Measurements from ENCODE around the gene FSCN2. TPM values are rescaled to one million over a fixed set of nuclear protein-coding genes. Genes with fewer than 3 reads are reported as not detected.

FSCN2 gene
- total and polyA plus RNA-seq, 10 of the 15 experiments (the other 5 are each of a cell fraction or from before 2014, with no cell fraction given), result 0.12 to 2.1 (median 0.65) TPM; not detected in 3

GRCh38 chr17:81516439-81516838 lies 11.7 kb upstream of the FSCN2 start (continued):
- no peak for TF ChIP-seq ZBTB4 (CRISPR knock-in tag; IDR thresholded peaks at IDR 0.05)

GRCh38 chr17:81517009-81517338 lies 11.2 kb upstream of the FSCN2 start:
- H3K9ac ChIP-seq (ENCODE audit: control insufficient read depth, insufficient read depth, low read length), result peak overlapping the region; percentile 87
- no TSS peak for BruUV-seq (replicated peaks)
- 0% methylated on average over 8 of the region's 9 CpGs for WGBS (ENCODE audit: insufficient coverage, insufficient replicate concordance, low lambda C conversion rate, missing lambda C conversion rate)
- H3K36me3 ChIP-seq (ENCODE audit: control insufficient read depth in 2 of 2, insufficient read depth in 2 of 2, low read length in 1 of 2), result peaks cover 0 to 2% of the 10 kb centered on the region in 2 experiments; a peak in 2 of 4 replicates
- H3K27ac ChIP-seq (ENCODE audit: control insufficient read depth, insufficient read depth), result peak overlapping the region; percentile 100
- CTCF ChIA-PET, result interaction anchor here (5.5 kb wide), 1 partner anchor 84 kb away, joined by 47 read pairs; no protein-coding TSS in a partner anchor
- H3K79me2 ChIP-seq (ENCODE audit: control insufficient read depth, insufficient read depth, low read length), result peaks cover 68% of the 10 kb centered on the region
- TF ChIP-seq MYC (IDR thresholded peaks at IDR 0.05; ENCODE audit: insufficient read depth, insufficient read length, insufficient replicate concordance, low read length, severe bottlenecking), result peak; percentile 0
- peak; percentile 24; the same call in 1 of the 2 replicates for TF ChIP-seq NR2F1 (conservative IDR thresholded peaks at IDR 0.05)
- TF ChIP-seq ATF3 (IDR thresholded peaks at IDR 0.05; ENCODE audit: borderline replicate concordance, extremely low read depth, low read depth, low read length), result peak; percentile 51; the same call in 1 of the 2 replicates
- TF ChIP-seq ZNF622 (IDR thresholded peaks at IDR 0.05), result no peak
- no peak for TF ChIP-seq FOXM1 (IDR thresholded peaks at IDR 0.05; ENCODE audit: low read depth, low read length)
- TF ChIP-seq CHD1 (IDR thresholded peaks at IDR 0.05; ENCODE audit: low read depth, low read length), result 0 out of 2 replicates have a peak, but pooled peaks have one; percentile 26
- TF ChIP-seq SMARCA5 (IDR thresholded peaks at IDR 0.05), result 0 out of 2 replicates have a peak, but pooled peaks have one; percentile 9
- no peaks in the 10 kb centered on the region; the same call in 2 of the 3 replicates for H3K9me3 ChIP-seq (replicated peaks; ENCODE audit: control insufficient read depth, insufficient read depth, low read length)
- SMC1A ChIA-PET (ENCODE audit: uncharacterized antibody, unreplicated experiment), result interaction anchor here (1.1 to 3.2 kb wide), 3 partner anchors 45 to 84 kb away, joined by 3 to 12 read pairs (median 4); no protein-coding TSS in a partner anchor
- no peaks in the 10 kb centered on the region for H3K27me3 ChIP-seq (replicated peaks in 1 of 2; ENCODE audit: control insufficient read depth in 2 of 2, insufficient read depth in 2 of 2, low read length in 1 of 2)
- H4K20me1 ChIP-seq (ENCODE audit: control insufficient read depth, insufficient read depth), result no peaks in the 10 kb centered on the region
- FAIRE-seq (no peak), ATAC-seq (no peak), DNase-seq (ENCODE audit: low read depth, low spot score) (no peak)
- in situ Hi-C loops (cut with MboI), result no loop called here
- POLR2A ChIA-PET, result interaction anchor here (1.1 to 2.8 kb wide), 5 partner anchors 32 to 232 kb away, joined by 3 to 34 read pairs (median 6); partner anchors contain the start of gene FAAP100
- H3K4me1 ChIP-seq (ENCODE audit: control insufficient read depth, insufficient read depth, low read length), result peaks cover 33% of the 10 kb centered on the region
- intact Hi-C loops (cut with micrococcal nuclease; ENCODE audit: unreplicated experiment), result loop anchor here (2.0 to 10.0 kb wide), 3 partner anchors 36 to 262 kb away; partner anchors contain the start of gene FAAP100
- no peak overlapping the region for H2AFZ ChIP-seq (ENCODE audit: control insufficient read depth, low read depth, low read length)
- RAD21 ChIA-PET (ENCODE audit: unreplicated experiment), result interaction anchor here (1.3 to 7.6 kb wide), 2 partner anchors 35 to 83 kb away, joined by 4 to 44 read pairs; partner anchors contain the start of gene FAAP100
- peak overlapping the region; percentile 72 for H3K4me3 ChIP-seq
- peak overlapping the region; percentile 100 for H3K4me2 ChIP-seq (ENCODE audit: control insufficient read depth, insufficient read depth)

Measured in GM12878 (cell line).